HG02938 (cell line): ENCODE measurements around the gene CCNL2.
"Not testable (repeated sequence)": the region's sequence is repeated elsewhere in the genome, so short reads cannot be mapped to it uniquely, and the experiment has no call there.

ENCODE experiments used
- ATAC-seq: cut with Tn5 transposase; IDR thresholded peaks from one replicate; pipeline ENCODE4 v1.9.1; 2021; ENCODE audit warnings: mild to moderate bottlenecking, moderate library complexity; ENCODE audit not compliant: unreplicated experiment

The CCNL2 gene

GRCh38 chr1:1400576-1401456 is 1.7 kb upstream of the CCNL2 start:
- ATAC-seq: no peak

DNA sequence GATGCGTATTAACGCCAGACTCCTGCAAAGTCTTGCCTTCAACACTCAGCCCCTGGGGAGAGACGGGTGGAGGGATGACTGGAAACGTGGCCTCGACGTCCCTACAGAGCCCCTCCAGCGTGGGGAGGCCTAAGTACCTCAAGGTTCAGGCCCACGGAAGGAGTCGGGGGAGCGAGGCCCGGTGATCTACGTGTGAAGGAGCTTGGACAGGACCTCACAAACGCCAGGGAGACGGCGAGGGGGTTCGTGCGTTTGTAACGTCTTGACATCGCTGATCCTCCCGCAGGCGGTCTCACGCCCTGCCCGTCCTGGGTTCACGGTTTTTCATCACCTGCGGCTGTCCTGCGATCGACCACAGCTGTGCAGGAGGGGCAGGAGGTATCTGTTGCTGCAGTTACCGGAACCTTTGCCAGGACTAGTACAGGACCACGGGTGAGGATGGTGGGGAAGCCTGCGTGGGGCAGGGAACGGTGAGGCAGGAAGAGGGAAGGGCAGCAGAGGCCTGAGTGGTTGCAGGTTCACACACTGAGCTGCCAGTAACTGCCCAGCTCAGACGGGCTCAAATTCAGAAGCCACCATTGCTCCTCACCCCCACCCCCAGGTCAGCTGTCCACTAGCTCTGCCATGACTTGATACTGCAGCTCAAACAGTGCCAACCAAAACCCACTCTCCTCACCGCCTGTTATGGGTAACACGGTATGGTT is 889 bp upstream of the CCNL2 start:
- no peak for ATAC-seq

GRCh38 chr1:1398677-1399186 is 403 bp downstream of the CCNL2 start:
- peak; percentile 3 for ATAC-seq

DNA sequence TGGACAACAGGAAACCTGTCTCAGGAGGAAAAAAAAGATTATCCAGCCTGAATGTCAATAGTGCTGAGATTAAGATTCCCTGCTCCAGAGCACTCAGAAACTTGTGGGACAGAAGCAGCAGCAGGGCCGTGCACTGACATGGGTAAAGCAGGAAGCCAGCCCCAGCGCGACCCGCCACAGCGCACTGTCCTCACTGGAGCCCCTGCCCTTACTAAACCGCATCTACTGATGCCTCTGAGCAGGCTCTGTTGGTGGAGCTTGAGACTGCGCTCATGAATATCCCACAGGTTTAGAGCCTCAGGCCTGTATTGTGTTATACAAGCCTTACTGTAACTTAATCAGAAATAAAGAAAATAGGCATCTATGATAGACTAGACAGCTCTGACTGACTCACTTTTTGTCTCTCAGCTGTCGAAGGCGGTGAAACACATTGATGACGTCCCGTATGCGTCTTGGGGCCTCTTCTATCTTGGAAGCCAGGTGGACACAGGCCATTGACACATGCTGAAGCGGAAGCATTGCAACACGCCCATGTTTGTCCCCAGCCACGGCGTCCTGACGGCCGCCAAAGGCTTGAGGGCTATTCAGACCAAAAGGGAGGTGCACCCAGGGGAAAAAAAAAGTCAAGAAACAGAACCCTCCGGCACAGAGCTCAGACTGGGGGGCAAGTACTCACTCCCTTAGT is 1.2 kb downstream of the CCNL2 start:
- no peak for ATAC-seq

- ATAC-seq: no peak
These were observed 4.0 kb downstream of the CCNL2 start for GRCh38 chr1:1395166-1395565.

- no peak for ATAC-seq
These were observed 5.0 kb downstream of the CCNL2 start for GRCh38 chr1:1394116-1394515.

DNA sequence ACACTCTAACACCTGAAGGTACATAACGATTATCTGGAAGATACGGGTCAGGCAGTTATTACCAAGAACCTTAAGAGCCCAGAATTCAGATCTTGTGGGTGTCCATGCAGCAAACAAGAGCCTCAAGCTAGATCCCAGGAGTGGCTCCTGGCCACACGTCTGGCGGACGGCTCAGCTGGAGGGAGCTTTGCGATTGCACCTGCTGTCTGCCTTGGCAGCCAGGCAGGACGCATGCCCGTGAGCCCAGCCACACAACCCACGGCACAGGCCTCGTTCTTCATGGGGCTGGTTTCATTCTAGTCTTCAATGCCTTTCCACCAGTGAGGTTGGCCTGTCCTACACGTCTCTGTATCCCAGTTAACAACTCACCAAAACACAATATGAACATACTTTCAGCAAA is 5.7 kb downstream of the CCNL2 start:
- no peak for ATAC-seq

DNA sequence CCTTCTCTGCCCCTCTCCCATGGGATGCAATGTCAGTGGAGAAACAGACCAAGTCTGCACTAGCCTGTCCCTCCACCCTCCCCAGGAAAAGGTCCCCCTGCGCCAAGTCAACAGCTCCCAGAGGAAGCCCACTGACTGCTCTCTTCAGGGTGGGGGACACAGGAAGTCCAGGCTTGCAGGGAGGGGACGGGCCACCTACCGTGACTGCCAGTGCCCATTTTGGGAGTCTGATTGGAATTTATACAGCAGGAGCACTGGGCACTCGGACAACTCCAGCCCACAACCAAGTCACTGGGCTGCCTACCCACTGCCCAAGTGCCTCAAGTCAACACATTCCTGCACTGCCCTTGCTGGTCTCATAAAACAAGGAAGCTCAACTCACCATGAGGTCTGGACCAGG is 6.1 kb downstream of the CCNL2 start:
- ATAC-seq: no peak

- ATAC-seq: no peak
These were observed 7.9 kb downstream of the CCNL2 start for GRCh38 chr1:1391225-1391624.

DNA sequence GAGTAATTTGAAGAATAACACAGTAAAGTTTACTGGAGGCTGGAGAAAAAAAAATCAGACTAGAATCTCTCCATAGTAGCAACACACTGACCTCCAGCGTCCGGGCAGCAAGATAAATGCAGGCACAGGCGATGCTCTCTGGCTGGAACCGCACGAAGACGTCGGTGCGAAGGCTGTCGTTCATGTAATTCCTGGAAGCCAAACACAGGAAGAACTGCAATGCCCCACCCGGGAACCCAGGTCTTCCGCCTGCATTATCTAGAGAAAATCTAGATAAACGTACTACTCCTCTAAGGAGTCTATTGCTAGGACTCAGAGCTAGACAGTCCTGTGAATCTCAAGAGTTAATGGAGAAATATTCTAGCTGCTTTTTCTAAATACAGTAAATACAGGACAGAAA is 8.5 kb downstream of the CCNL2 start:
- ATAC-seq: no peak

GRCh38 chr1:1388078-1388472 is 11.1 kb downstream of the CCNL2 start:
- ATAC-seq: no peak

GRCh38 chr1:1387098-1388077 is 11.7 kb downstream of the CCNL2 start:
- ATAC-seq: no peak

DNA sequence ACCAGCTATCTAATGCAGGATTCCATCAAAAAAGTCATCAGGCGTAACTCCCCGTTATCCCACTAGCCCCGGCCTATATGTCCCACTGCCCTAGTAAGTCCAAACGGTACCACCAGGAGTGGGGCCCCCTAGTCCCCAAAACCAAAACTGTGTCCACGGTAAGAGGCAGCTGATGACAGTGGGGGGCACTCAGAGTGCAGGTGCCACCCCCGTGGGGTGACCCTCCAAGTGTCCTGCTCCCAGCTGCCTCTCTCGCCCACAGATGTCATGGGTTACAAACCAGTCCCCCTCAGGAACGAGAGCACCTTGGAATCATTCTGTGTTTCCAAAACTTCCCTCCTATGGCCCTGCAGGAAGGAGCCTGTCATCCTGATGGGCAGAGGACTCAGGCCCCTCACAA is 13.2 kb downstream of the CCNL2 start:
- no peak for ATAC-seq

DNA sequence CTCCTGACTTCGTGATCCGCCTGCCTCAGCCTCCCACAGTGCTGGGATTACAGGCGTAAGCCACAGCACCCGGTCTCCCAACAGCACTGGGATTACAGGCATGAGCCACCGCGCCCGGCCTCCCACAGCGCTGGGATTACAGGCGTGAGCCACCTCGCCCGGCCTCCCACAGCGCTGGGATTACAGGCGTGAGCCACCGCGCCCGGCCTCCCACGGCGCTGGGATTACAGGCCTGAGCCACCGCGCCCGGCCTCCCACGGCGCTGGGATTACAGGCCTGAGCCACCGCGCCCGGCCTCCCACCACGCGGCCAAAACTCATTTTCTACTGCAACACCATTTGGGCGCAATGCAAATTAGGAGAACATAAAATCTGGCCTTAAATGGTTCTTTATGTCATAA is 13.8 kb downstream of the CCNL2 start:
- ATAC-seq: not testable (repeated sequence)

GRCh38 chr1:1381294-1381693 is 17.8 kb downstream of the CCNL2 start:
- no peak for ATAC-seq

DNA sequence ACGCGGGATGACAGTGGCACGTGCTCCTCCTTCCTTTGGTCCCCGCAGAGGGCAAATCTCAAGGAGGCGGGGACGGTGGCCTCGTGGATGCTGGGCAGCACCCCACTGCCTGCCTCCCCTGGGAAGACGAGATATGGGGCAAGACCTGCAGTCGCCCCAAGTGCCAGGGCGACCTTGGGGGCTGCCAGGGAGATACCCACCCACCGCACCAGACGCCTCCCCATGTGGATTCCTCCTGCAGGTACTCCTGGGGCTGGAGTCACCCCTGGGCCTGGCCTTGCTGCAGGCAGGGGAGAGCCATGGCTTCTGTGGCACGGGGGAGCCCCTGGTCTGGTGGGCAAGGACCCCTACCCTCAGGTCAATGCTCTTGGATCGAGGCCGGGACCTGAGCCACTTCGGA is 18.3 kb downstream of the CCNL2 start:
- ATAC-seq: no peak

GRCh38 chr1:1377540-1378205 is 21.5 kb downstream of the CCNL2 start:
- ATAC-seq: no peak

GRCh38 chr1:1376551-1377226 is 22.4 kb downstream of the CCNL2 start:
- no peak for ATAC-seq

DNA sequence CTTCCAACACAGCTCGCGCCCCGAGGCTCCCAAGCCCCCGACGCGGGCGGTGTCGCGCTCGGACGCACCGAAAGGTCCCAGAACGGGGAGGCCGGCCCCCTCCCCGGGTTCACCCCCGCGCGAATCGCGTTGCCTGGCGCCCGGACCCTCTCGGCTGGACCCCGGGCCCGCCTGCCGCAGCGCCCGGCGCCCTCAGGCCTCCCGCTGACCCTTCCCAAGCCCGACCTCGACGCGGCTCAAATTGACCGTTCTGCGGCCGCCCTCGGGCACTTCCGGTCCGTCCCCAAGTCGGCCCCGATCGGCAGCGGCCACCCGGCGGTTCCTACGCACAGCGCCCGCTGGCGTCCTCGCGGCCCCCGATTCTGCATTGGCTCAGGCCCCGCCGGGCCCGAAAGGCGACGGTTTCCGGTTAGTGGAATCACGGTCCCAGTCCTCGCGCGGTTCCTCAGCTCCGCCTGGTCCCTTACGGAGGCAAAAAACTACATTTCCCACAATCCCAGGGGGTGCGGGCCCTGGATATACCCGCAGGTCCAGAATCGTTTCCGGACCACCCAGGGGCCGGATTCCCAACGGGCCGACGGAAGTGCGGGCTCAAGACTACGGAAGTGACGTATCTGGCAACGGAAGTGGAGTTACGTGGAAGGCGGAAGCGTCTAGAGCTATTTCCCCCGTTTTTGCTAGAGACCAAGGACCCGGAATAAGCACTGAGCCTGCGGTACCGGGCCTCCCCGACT is 24.0 kb downstream of the CCNL2 start, which contains the start of gene AURKAIP1:
AURKAIP1 (minus strand) TSS at position 279 of the 734 bp plus-strand sequence. CDS start 451 bp downstream, outside the sequence.
- peak; percentile 86 for ATAC-seq
